Mammary epithelial cell (primary cell): ENCODE data around the gene SORCS2.

Experiments used
- CTCF ChIP-seq, 2 donors: IDR thresholded peaks in 1 of 2; conservative IDR thresholded peaks in 1 of 2; 2 replicates each; pipeline ENCODE4 v1.5.1; 2011 to 2012; ENCODE audit warnings: inconsistent platforms in 2 of 2, low read length in 2 of 2, mild to moderate bottlenecking in 2 of 2, control low read depth in 1 of 2, low read depth in 1 of 2; ENCODE audit not compliant: insufficient read depth in 1 of 2; ENCODE audit errors: extremely low read depth in 1 of 2
- EZH2 ChIP-seq: IDR thresholded peaks from 2 replicates; pipeline ENCODE4 v1.6.1; 2012; ENCODE audit warnings: low read length, inconsistent platforms, borderline replicate concordance

- no peak for TF ChIP-seq CTCF (conservative IDR thresholded peaks at IDR 0.05 in 1 of 2, IDR thresholded peaks at IDR 0.05 in 1 of 2; ENCODE audit: extremely low read depth in 1 of 2, insufficient read depth in 1 of 2, low read depth in 1 of 2, low read length in 2 of 2)
- no peak for TF ChIP-seq EZH2
These were observed 46.9 kb upstream of the SORCS2 start for GRCh38 chr4:7145291-7145934.
